H54 (cell line): ENCODE measurements around the gene CRYBG1.
A peak's percentile ranks its signal among the peaks of the same experiment; 100 is the strongest.
"Not testable (repeated sequence)": the region's sequence is repeated elsewhere in the genome, so short reads cannot be mapped to it uniquely, and the experiment has no call there.

Experiments
- DNase-seq: peaks from one replicate; pipeline ENCODE4 v3.0.0; 2011; ENCODE audit warnings: low spot score, mixed read lengths; ENCODE audit not compliant: insufficient read length
- FAIRE-seq: peaks from 3 replicates; lab custom pipeline; 2011; peaks lifted over from hg19 to GRCh38; lab: Jason Lieb, UNC
- POLR2A ChIP-seq: IDR thresholded peaks from 2 replicates; pipeline ENCODE4 v1.6.1; 2011; ENCODE audit warnings: low read depth, mild to moderate bottlenecking, low read length

The CRYBG1 gene

DNA sequence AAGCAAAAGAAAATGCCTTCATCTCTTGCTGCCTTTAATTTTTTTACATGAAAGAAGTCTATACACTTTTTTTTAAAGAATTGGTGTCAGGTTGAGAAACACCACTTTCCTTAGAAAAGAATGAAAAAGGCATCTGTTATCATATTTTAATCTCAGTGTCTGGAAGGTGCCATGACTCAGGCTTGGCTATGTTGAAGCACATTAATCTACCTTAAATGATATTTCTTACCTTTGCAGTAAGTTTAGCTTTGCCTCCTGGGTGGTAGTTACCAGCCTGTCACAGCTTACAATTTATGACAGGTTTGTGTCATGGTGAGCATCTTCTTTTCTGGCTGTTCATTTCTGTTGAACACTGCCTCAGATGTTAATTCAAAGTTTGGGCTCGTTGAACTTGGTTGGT, 173.5 kb downstream of the CRYBG1 start:
- TF ChIP-seq POLR2A = no peak
- DNase-seq (no peak), FAIRE-seq (no peak)

DNA sequence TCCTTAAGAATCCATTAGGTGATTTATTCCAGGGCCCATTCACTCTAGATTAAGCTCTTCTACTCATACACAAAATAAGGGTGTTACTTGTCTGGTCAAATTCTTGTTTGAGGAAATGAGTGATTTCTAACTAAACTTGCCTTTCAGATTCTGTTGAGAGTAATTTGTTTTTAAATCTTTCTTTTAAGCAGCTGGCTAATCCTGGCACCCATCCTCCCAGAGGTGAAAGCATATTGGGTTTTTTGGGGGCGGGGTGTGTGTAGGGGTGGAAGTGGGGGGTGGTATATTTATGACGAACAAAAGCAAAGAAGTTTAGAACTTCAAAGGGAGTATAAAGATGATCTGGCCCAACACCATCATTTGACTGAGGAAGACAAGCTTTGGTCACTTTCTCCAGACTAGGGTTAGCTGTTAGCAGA, 174.1 kb downstream of the CRYBG1 start:
- no peak for DNase-seq
- no peak for FAIRE-seq
- TF ChIP-seq POLR2A = no peak

GRCh38 chr6:106535012-106535411, 174.5 kb downstream of the CRYBG1 start:
- TF ChIP-seq POLR2A = no peak
- DNase-seq (no peak), FAIRE-seq (no peak)

DNA sequence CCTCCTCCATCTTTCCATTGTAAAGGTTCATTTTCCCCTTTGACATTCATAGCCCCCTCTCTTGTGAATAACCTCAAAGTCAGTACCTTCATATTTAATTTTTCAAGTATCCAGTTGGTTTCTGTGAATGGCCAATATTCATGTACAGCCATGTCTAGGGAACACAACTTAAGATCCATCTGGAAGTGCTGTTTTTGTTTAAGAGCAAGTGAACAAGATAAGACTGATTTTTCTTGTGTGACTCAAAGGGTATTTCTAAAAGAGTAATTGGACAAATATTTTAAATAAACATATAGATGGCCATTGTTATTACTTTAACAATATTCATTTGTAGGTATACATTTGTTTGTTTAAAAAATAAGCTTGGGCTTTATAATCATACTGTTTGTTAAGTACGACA, 175.8 kb downstream of the CRYBG1 start:
- no peak for FAIRE-seq
- no peak for DNase-seq
- TF ChIP-seq POLR2A = no peak

DNA sequence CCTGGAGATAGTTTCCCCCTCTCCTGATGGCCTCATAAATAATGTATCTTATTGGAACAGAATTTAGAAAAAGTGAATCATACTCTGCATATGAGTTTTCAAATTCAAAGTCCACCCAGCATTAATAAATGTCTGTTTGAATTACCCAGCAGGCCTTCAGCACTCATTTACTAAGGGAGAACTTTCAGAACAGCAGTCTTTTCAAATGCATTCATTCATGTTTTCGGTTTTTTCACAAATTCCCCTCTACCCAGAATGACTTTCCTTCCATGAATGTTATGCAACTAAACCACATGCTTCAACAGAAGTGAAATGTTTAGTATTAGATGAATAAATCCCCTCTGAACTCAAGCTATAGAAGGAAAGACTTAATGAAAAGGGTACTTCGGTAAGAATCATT, 176.3 kb downstream of the CRYBG1 start:
- FAIRE-seq (no peak), DNase-seq (no peak)
- no peak for TF ChIP-seq POLR2A

- DNase-seq (no peak), FAIRE-seq (no peak)
- TF ChIP-seq POLR2A = no peak
Measured at GRCh38 chr6:106537662-106538061, 177.1 kb downstream of the CRYBG1 start.

GRCh38 chr6:106538145-106538544, 177.6 kb downstream of the CRYBG1 start:
- no peak for FAIRE-seq

DNA sequence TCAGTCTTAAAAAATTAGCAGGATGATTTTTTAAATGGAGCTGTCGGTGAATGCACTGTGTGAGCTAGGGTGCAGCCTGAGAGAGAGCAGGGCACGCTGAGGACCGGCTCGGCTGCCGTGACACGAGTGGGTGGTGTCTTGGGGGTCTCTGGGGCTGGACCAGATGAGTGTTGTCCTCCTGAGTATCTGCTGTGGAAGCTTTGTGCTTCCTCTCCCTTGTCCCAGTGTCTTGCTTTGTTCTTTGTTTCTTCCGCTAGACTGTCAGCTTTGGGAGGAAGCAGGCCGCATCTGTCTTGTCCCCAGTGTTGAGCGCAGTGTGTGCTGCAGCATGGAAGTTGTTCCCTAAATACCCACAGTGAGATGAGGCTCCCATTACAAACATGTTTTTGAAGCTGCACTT, 179.4 kb downstream of the CRYBG1 start:
- no peak for DNase-seq
- FAIRE-seq = no peak
- no peak for TF ChIP-seq POLR2A

More at GRCh38 chr6:106538145-106538544, 177.6 kb downstream of the CRYBG1 start:
- TF ChIP-seq POLR2A = no peak
- no peak for DNase-seq

DNA sequence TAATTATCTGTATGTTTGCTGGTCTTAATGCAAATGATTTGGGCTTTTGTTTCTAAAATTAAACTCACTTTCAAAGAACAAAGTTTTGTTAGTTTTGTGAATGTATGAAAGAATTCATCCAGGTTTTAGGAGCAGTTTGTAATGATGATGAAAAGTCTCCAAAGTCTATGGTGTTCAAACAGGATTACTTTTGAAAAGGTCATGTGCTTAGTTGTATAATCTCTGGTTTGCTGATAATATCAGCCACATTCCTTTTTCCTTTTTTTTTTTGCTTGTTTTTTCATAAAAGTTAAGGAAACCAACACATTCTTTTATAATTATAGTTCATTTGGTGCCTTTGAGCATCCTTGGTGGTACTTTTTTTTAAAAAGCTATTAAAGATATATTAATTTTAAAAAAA, 179.9 kb downstream of the CRYBG1 start:
- no peak for DNase-seq
- no peak for TF ChIP-seq POLR2A
- FAIRE-seq = no peak

GRCh38 chr6:106540907-106541306, 180.4 kb downstream of the CRYBG1 start:
- no peak for TF ChIP-seq POLR2A
- DNase-seq (no peak), FAIRE-seq (no peak)

GRCh38 chr6:106546261-106546690, 185.8 kb downstream of the CRYBG1 start:
- FAIRE-seq (no peak), DNase-seq (no peak)
- no peak for TF ChIP-seq POLR2A

- DNase-seq (no peak), FAIRE-seq (peak; percentile 75)
- TF ChIP-seq POLR2A = no peak
Measured at GRCh38 chr6:106546691-106547414, 186.3 kb downstream of the CRYBG1 start.

DNA sequence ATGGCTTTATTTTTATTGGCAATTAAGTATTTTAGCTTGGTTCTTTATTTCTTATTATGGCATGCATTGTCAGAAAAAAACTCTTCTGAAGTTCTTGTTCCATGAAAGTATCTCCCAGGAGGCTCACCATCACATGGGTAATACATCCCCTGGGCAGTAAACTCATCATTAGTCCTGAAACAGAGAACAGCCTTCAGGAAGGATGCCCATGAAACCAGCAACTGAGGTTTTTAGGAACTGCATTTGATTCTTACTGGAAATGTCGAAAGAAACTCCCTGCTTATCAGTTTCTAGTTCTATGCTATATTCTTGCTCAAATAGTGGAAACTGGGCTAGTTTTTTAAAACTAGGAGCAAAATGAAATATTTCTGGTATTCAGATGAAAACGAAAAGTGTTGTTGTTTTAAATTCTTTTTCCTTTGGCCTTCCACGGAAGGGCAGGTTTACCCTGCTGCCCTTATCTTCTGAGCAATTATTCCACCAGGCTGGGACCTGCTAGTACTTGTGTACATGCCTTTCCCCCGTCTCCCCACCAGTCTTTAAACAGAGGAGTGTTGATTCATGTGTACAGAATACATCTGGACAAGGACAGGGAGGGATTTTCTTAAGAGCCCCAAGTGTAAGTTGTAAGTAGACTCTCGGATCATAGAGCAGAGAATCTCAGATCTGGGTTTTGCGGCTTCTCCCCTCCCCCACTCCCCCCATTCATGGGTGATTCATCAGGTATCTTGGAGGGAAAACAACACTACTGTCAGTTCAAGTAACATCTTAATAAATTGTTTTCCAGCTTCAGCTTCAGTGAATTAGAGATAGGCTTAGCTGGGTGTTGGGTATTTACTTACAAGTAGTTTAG, 187.3 kb downstream of the CRYBG1 start:
- no peak for TF ChIP-seq POLR2A
- DNase-seq (no peak), FAIRE-seq (no peak)

DNA sequence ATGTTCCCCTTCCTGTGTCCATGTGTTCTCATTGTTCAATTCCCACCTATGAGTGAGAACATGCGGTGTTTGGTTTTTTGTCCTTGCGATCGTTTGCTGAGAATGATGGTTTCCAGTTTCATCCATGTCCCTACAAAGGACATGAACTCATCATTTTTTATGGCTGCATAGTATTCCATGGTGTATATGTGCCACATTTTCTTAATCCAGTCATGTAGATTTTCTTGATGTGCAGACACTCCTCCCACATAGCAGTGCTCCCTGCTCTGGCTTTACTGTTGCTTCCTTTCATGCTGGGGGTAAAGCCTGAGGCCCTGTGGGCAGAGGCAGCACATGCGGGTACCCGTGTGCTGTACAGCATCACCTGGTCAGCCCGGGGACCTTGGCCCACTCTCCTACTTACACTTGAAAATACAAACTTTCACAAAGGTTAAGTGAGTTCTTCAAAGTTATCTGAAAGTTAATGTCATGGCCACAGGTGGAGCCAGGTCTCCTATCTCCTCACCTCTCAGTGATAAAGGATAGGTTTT, 188.5 kb downstream of the CRYBG1 start:
- not testable (repeated sequence) for DNase-seq, FAIRE-seq

DNA sequence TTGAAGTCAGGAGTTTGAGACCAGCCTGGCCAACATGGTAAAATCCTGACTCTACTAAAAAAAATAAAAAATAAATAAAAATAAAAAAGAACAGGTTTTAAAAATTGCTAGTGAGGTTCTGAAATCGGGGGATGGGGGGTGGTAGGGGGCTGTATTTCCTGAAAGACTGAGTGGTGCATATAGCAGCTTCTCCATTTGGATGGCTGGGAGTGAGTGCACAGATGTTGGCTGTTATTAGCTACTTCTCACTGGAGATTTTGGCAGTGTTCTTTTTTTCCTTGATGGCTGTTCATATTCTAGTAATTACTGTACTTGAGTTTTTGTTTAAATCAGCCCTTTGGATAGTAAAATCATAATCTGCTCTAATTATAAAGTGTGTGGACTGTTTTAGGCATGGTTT, 189.0 kb downstream of the CRYBG1 start:
- DNase-seq (no peak), FAIRE-seq (no peak)

More for the DNA sequence above, 189.0 kb downstream of the CRYBG1 start:
- no peak for TF ChIP-seq POLR2A
